ENCODE results near the gene LYPD5. TPM values are rescaled to one million over a fixed set of nuclear protein-coding genes. Genes with fewer than 3 reads are reported as not detected.
"Not testable (repeated sequence)": the region's sequence is repeated elsewhere in the genome, so short reads cannot be mapped to it uniquely, and the experiment has no call there.

The LYPD5 gene
- total RNA-seq, 1 donor from 2014 or later = 1.6 TPM

DNA sequence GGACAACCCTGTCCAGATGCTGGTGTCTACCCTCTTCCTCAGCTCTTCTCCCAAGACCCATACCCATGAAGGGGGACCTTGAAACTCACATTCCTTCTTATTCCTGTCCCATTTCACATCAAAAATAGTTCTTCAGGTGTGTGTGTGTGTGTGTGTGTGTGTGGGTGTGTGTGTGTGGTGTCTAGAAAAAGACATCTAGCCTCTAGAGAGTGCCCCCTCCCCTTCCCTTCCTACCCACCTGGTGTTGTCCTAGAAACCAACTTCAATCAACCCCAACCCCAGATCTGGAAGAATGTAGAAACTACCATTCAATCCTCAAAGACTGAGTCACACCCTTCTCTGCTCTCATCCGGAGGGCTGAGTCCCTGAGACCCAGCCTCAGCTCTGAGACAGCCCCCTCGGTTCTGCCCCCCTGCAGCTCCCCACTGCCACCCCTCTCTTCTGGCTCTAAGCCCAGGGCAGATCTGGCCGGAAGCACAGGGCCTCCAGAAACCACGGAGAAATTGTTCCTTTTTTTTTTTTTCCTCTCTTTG, 25.0 kb downstream of the LYPD5 start:
- DNase-seq = no peak

- DNase-seq = no peak
Measured at GRCh38 chr19:43776286-43776685, 26.0 kb downstream of the LYPD5 start.

DNA sequence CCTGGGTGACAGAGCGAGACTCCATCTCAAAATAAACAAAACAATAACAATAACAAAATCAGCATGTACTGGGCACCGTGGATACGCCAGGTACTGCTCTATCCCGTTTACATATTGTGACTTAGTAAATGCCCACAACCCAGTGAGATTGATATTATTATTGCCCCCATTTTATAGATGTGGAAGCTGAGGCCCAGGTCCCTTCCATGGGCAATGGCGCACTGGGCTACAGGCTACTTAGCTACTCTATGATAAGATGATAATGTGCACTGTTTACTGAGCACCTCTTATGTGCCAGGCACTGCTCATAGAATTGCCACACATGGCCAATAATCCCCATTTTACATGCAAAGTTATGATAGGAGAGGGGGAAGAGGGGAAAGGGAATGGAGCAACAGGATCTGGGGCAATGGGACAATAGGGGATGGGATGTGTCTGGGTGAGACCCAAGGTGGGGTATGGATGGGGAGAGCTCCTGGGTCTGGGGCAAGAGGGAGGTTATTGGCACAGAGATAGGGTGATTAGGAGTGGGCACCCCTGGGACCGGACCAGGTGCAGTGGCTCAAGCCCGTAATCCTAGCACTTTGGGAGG, 26.9 kb downstream of the LYPD5 start:
- DNase-seq = no peak

- DNase-seq = not testable (repeated sequence)
Measured at GRCh38 chr19:43774940-43775258, 27.3 kb downstream of the LYPD5 start.

- DNase-seq = peak; percentile 51
Measured at GRCh38 chr19:43774103-43774939, 27.9 kb downstream of the LYPD5 start.

DNA sequence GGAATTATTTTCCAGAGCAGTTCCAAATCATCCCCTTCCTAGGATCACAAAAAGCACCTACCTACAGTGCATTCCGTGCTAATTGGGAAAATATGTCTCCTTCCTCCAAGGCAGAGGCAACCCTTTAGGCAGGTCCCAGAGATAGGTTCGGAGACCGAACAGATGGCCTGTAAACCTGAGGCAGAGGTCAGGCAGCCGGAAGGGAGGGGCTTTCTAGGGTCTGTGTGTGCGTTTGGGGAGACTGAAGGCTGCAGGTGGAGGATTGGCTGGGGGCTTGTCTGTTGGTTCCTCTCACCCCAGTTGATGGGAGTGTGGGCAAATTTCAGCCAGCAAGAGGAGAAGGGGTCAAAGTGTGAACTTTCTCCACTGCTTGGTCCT, 28.5 kb downstream of the LYPD5 start:
- DNase-seq = no peak

DNA sequence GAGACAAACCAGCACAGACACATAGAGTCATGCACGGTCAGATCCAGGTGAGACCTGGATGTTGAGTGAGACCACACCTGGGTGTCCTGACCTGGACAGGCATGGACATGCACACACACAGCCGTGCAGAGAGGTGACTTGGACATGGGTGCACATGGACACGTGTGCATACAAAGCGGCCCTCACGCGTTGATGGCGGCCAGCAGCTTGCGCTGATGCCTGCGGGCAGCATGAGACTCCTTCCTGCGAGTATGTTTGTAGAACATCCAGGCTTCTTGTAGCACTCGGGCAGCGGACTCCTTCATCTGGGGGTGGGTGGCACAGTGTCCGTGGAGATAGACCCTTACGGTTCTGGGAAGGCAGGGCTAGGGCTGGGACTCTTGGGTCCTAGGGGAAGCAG, 33.0 kb downstream of the LYPD5 start:
- no peak for DNase-seq

DNA sequence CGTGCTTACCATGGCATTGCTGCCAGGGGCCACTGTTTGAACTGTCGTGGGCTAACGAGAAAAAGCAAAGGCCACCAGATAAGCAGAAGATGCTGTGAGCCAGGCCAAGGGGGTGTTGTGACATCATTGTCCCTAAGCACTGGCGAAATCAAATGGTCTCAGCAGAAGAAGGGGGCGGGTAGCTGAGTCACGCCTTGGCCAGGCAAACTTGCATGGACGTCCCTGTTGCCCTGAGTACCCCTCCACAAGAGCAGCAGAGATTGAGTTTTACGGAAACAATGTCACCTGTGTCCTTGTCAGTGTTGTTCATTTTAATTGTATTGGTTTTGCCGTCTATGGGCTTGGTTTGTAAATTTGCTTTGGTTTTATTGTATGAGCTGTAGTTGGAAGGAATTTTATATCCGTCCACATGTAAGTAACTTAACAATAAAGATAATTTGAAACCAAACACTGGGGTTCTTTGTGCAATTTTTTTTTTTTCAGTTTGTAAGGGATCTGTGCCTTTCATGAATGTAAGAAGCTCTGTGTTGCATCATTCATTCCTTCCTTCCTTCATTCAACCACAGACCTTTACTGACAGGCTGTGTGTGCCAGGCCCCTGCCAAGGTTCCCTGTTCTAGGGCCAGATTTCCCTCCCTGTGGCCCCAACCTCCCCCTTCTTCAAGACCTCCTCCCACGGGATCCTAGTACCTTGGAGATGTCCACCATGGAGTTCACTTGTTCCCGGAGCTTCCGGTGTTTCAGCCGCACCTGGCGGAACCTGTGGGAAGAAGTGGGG, 33.8 kb downstream of the LYPD5 start:
- DNase-seq = no peak

- DNase-seq = no peak
Measured at GRCh38 chr19:43767818-43768217, 34.4 kb downstream of the LYPD5 start.

- DNase-seq = no peak
Measured at GRCh38 chr19:43767316-43767715, 34.9 kb downstream of the LYPD5 start.

GRCh38 chr19:43766755-43767043, 35.5 kb downstream of the LYPD5 start:
- no peak for DNase-seq

GRCh38 chr19:43765109-43765876, 37.0 kb downstream of the LYPD5 start:
- no peak for DNase-seq

- not testable (repeated sequence) for DNase-seq
Measured at GRCh38 chr19:43764684-43765083, 37.6 kb downstream of the LYPD5 start.

GRCh38 chr19:43763473-43763939, 38.7 kb downstream of the LYPD5 start:
- DNase-seq = no peak

DNA sequence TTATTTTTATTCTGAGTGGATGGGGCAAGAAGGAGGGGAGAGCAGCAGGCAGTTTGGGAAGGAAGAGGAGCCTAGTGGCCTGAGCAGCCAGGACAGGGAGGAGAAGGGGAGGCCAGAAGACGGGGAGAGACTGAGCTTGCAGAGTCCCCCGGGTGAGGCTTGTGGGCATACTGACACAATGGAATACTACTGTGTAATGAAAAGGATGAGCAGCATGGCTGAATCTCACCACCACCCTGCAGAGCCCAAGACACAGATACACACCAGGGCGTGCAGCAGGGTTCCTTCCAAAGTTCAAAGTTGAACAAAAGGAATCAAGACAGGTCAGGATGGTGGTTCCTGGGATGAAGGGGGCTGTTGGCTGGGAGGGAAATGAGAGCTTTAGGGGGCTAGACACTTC, 39.4 kb downstream of the LYPD5 start:
- DNase-seq = no peak

DNA sequence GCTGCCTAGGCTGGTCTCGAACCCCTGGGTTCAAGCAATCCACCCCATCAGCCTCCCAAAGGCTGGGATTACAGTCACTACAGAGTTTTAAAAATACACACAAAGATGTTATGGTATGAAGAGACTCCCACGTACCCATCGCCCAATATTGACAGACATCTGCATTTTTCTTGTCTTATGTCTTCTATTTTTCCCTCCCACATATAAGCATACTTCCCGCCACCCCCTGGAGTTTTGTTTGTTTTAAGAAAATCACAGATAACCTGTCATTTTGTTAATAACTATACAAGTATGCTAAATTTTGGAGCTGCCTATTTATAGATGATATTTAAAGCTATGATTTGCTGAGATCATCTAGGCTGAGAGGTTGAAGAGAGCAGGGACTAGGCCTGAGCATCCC, 41.3 kb downstream of the LYPD5 start:
- no peak for DNase-seq

GRCh38 chr19:43759515-43759914, 42.7 kb downstream of the LYPD5 start:
- DNase-seq = no peak

DNA sequence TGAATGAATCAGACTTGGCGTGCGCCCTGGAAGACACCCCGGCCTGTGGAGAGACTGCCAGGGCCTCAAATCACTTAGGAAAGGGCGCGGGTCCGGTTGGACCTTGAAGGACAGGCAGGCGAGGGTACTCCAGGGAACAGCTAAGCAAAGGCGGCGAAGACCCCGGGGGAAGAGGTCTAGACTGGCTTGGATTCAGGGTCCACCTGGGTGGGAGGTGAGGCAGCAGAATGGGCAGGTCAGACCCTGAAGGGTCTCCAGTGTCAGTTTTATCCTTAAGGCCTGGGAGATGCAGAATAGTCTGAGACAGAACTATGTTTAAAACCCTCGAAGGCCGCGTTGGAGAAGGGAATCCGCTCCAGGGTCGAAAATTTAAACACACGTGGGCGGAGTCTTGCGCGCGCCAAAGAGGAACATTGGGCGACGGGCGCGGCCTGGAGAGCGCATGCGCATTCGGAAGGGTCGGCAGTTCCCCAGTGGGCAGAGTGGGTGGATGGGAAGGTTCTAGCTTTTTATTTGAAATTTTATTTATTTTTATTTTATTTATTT, 46.9 kb downstream of the LYPD5 start:
- peak; percentile 55 for DNase-seq

- DNase-seq = peak; percentile 93
Measured at GRCh38 chr19:43754503-43755255, 47.6 kb downstream of the LYPD5 start, which contains the start of gene SMG9. TSS of gene SMG9 (minus strand) at chr19:43754962. CDS start at chr19:43750741, 4,221 bp downstream.

DNA sequence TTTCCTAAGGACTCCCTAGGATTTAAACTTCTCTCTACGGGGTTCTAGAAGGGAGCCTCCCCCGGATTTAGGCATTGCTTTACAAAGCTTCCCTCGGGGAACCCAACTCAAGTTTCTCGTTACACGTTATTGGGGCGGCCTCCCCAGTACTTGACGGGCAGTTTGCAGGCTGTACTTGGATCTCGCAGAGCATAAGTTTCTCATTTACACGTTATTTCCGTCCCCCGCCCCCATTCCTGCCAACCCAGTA, 48.1 kb downstream of the LYPD5 start:
- DNase-seq = no peak

GRCh38 chr19:43752287-43752875, 49.9 kb downstream of the LYPD5 start:
- no peak for DNase-seq

All from occipital lobe (tissue), 2 donors.